HepG2 (cell line): ENCODE measurements around the gene C1QBP. TPM values are rescaled to one million over a fixed set of nuclear protein-coding genes. Genes with fewer than 3 reads are reported as not detected.

ENCODE experiments used
- ADNP ChIP-seq: sonication (generic); formaldehyde crosslinking; IDR thresholded peaks from 2 replicates; pipeline ENCODE4 v1.4.0; 2020; ENCODE audit warnings: missing genetic modification reagents
- ARNT2 ChIP-seq: sonication (generic); formaldehyde crosslinking; IDR thresholded peaks from 2 replicates; pipeline ENCODE4 v1.8.0; 2022; ENCODE audit warnings: mild to moderate bottlenecking, low read depth, missing genetic modification reagents, moderate library complexity
- BATF2 ChIP-seq: sonication (generic); formaldehyde crosslinking; IDR thresholded peaks from 2 replicates; pipeline ENCODE4 v1.8.0; 2022; ENCODE audit warnings: mild to moderate bottlenecking, missing genetic modification reagents, moderate library complexity
- DPF2 ChIP-seq: sonication (generic); formaldehyde crosslinking; IDR thresholded peaks from 2 replicates; pipeline ENCODE4 v1.4.0; 2020; ENCODE audit warnings: mild to moderate bottlenecking, low read depth, missing genetic modification reagents, borderline replicate concordance
- HDAC1 ChIP-seq: sonication (generic); formaldehyde crosslinking; IDR thresholded peaks from 2 replicates; pipeline ENCODE4 v1.5.1; 2020; ENCODE audit warnings: mild to moderate bottlenecking, missing genetic modification reagents
- LCORL ChIP-seq, 2 experiments: fragments of 450-650 bp in 1 of 2; sonication (generic) in 1 of 2; formaldehyde crosslinking in 1 of 2; IDR thresholded peaks; 2 replicates each; pipeline versions ENCODE4 v1.5.0 to v1.6.1; 2017 to 2020; ENCODE audit warnings: antibody characterized with exemption in 1 of 2, missing genetic modification reagents in 1 of 2
- MAZ ChIP-seq, 2 experiments: sonication (generic) in 1 of 2; formaldehyde crosslinking in 1 of 2; IDR thresholded peaks; 2 replicates each; pipeline versions ENCODE4 v1.5.0 to v1.6.1; 2012 to 2020; ENCODE audit warnings: low read depth in 2 of 2, mild to moderate bottlenecking in 2 of 2, borderline replicate concordance in 1 of 2, improper control_type of control experiment in 1 of 2, low read length in 1 of 2, missing genetic modification reagents in 1 of 2, moderate library complexity in 1 of 2
- MNT ChIP-seq: fragments of 450-650 bp; IDR thresholded peaks from 2 replicates; pipeline ENCODE4 v1.6.1; 2016
- MYPOP ChIP-seq: sonication (generic); formaldehyde crosslinking; IDR thresholded peaks from 2 replicates; pipeline ENCODE4 v1.8.1; 2023; ENCODE audit warnings: mild to moderate bottlenecking, moderate library complexity, missing genetic modification reagents
- NCOA2 ChIP-seq: sonication (generic); formaldehyde crosslinking; IDR thresholded peaks from 2 replicates; pipeline ENCODE4 v1.8.0; 2022; ENCODE audit warnings: inconsistent platforms
- NCOR1 ChIP-seq: fragments of 200-600 bp; sonication (generic); IDR thresholded peaks from 2 replicates; pipeline ENCODE4 v1.7.0; 2017; ENCODE audit warnings: antibody characterized with exemption, low read length, borderline replicate concordance
- SPEN ChIP-seq: sonication (generic); formaldehyde crosslinking; IDR thresholded peaks from 2 replicates; pipeline ENCODE4 v1.5.1; 2020; ENCODE audit warnings: low read depth, mild to moderate bottlenecking, missing genetic modification reagents
- ZBTB14 ChIP-seq: sonication (generic); formaldehyde crosslinking; IDR thresholded peaks from 2 replicates; pipeline ENCODE4 v1.4.0; 2020; ENCODE audit warnings: missing genetic modification reagents
- ZIK1 ChIP-seq: sonication (generic); formaldehyde crosslinking; IDR thresholded peaks from 2 replicates; pipeline ENCODE4 v1.5.0; 2020; ENCODE audit warnings: mild to moderate bottlenecking, low read depth, missing genetic modification reagents, borderline replicate concordance
- ZMYM3 ChIP-seq: sonication (generic); formaldehyde crosslinking; IDR thresholded peaks from 2 replicates; pipeline ENCODE4 v1.5.1; 2020; ENCODE audit warnings: mild to moderate bottlenecking, missing genetic modification reagents
- ZNF563 ChIP-seq: sonication (generic); formaldehyde crosslinking; IDR thresholded peaks from 2 replicates; pipeline ENCODE4 v1.8.0; 2022; ENCODE audit warnings: mild to moderate bottlenecking, moderate library complexity, missing genetic modification reagents
- ZNF577 ChIP-seq: sonication (generic); formaldehyde crosslinking; IDR thresholded peaks from 2 replicates; pipeline ENCODE4 v1.4.0; 2020; ENCODE audit warnings: mild to moderate bottlenecking, low read depth, missing genetic modification reagents, borderline replicate concordance
- ZNF710 ChIP-seq: sonication (generic); formaldehyde crosslinking; IDR thresholded peaks from 2 replicates; pipeline ENCODE4 v1.5.0; 2020; ENCODE audit warnings: mild to moderate bottlenecking, missing genetic modification reagents, borderline replicate concordance
- ZNF800 ChIP-seq: sonication (generic); formaldehyde crosslinking; IDR thresholded peaks from 2 replicates; pipeline ENCODE4 v1.4.0; 2020; ENCODE audit warnings: missing genetic modification reagents
- polyA plus RNA-seq, 8 experiments: library from polyadenylated mRNA; depleted of rRNA in 3 of 8; stranded (reverse) in 7 of 8; unstranded in 1 of 8; fragments of >200 nt; fragmentation: Illumina TruSeq in 4 of 8; extraction: Trizol in 4 of 8; gene quantifications; 2 replicates each; pipeline versions ENCODE4 v1.2.1 to v1.2.3, GENCODE V29; 2011 to 2016; ENCODE audit warnings: low read depth in 4 of 8, missing spikeins in 1 of 8, mixed read lengths in 1 of 8; ENCODE audit not compliant: insufficient read depth in 1 of 8
- total RNA-seq, 5 experiments: library from RNA; depleted of rRNA; stranded (reverse); fragments of >200 nt; fragmentation: Illumina TruSeq; extraction: Trizol; gene quantifications; 2 replicates each; pipeline ENCODE4 v1.2.3, GENCODE V29; 2016; ENCODE audit warnings: low read depth in 1 of 5

Gene C1QBP
- total and polyA plus RNA-seq, 2 of the 13 experiments (the other 11 are each of a cell fraction or from before 2014, with no cell fraction given) = 219 to 680 TPM

GRCh38 chr17:5419356-5419958 is 19.5 kb downstream of the C1QBP start, which contains the start of gene NUP88 (continued):
- TF ChIP-seq HDAC1 (CRISPR knock-in tag) (peak; percentile 89; the same call in 1 of the 2 replicates), ZIK1 (CRISPR knock-in tag) (peak; percentile 54; the same call in 1 of the 2 replicates), MYPOP (CRISPR knock-in tag) (peak; percentile 28; the same call in 1 of the 2 replicates), MAZ (IDR thresholded peaks at IDR 0.05; ENCODE audit: borderline replicate concordance, low read depth, low read length) (0 out of 2 replicates have a peak, but pooled peaks have one; percentile 23), MAZ (CRISPR knock-in tag; IDR thresholded peaks at IDR 0.05; ENCODE audit: low read depth) (peak; percentile 87), NCOR1 (no peak), BATF2 (CRISPR knock-in tag) (peak; percentile 66; the same call in 1 of the 2 replicates), ZNF710 (CRISPR knock-in tag) (peak; percentile 8; the same call in 1 of the 2 replicates), ADNP (CRISPR knock-in tag) (no peak), LCORL (IDR thresholded peaks at IDR 0.05) (no peak), LCORL (CRISPR knock-in tag; IDR thresholded peaks at IDR 0.05) (no peak), NCOA2 (CRISPR knock-in tag) (0 out of 2 replicates have a peak, but pooled peaks have one; percentile 17), ZMYM3 (CRISPR knock-in tag) (no peak), MNT (no peak), ZNF577 (CRISPR knock-in tag) (no peak), ZBTB14 (CRISPR knock-in tag) (no peak), SPEN (no peak; the same call in 1 of the 2 replicates), DPF2 (CRISPR knock-in tag) (no peak), ARNT2 (CRISPR knock-in tag) (peak; percentile 66), ZNF563 (CRISPR knock-in tag) (0 out of 2 replicates have a peak, but pooled peaks have one; percentile 0), ZNF800 (CRISPR knock-in tag) (no peak)
